Gastroesophageal sphincter (tissue), 4 donors: Measurements from ENCODE around the gene HLA-DQA1. TPM values are rescaled to one million over a fixed set of nuclear protein-coding genes. Genes with fewer than 3 reads are reported as not detected.
"Not testable (repeated sequence)": the region's sequence is repeated elsewhere in the genome, so short reads cannot be mapped to it uniquely, and the experiment has no call there.

Experiments used
- ATAC-seq: fragments of 150-250 bp; one replicate; pipeline ENCODE4 v1.9.1; 2016; ENCODE audit warnings: mild to moderate bottlenecking, moderate library complexity
- H3K27ac ChIP-seq, 4 donors: fragments of 200-600 bp; sonication (generic) in 3 of 4; 1 replicate in 3 of 4; 2 replicates in 1 of 4; pipeline ENCODE4 v1.5.1; 2016 to 2019
- H3K27me3 ChIP-seq: fragments of 200-600 bp; sonication (generic); one replicate; pipeline ENCODE4 v1.5.1; 2019
- H3K36me3 ChIP-seq, 2 donors: fragments of 200-600 bp; sonication (generic); one replicate each; pipeline ENCODE4 v1.5.1; 2019; ENCODE audit warnings: control low read depth in 1 of 2
- H3K4me1 ChIP-seq, 3 donors: fragments of 200-600 bp; sonication (generic); 1 replicate in 2 of 3; 2 replicates in 1 of 3; pipeline ENCODE4 v1.5.1; 2016 to 2019; ENCODE audit warnings: control low read depth in 2 of 3
- H3K4me3 ChIP-seq, 2 donors: fragments of 200-600 bp; sonication (generic); one replicate each; pipeline ENCODE4 v1.5.1; 2019; ENCODE audit warnings: mild to moderate bottlenecking in 1 of 2, moderate library complexity in 1 of 2
- H3K9me3 ChIP-seq, 3 donors: fragments of 200-600 bp; sonication (generic); one replicate each; pipeline ENCODE4 v1.5.1; 2017 to 2019; ENCODE audit warnings: control low read depth in 2 of 3
- EP300 ChIP-seq: sonication (generic); formaldehyde crosslinking; IDR thresholded peaks from one replicate; pipeline ENCODE4 v1.6.1; 2017; ENCODE audit warnings: antibody characterized with exemption, mild to moderate bottlenecking
- POLR2A ChIP-seq, 2 donors: fragments of 450-650 bp; IDR thresholded peaks; one replicate each; pipeline ENCODE4 v1.6.1; 2017; ENCODE audit warnings: antibody characterized with exemption in 2 of 2, mild to moderate bottlenecking in 2 of 2, moderate library complexity in 1 of 2
- POLR2AphosphoS5 ChIP-seq: sonication (generic); formaldehyde crosslinking; IDR thresholded peaks from one replicate; pipeline ENCODE4 v1.6.1; 2017; ENCODE audit warnings: antibody characterized with exemption
- WGBS, 2 donors: methylation state at CpG; one replicate each; pipeline ENCODE4 v1.1.5; 2018; ENCODE audit warnings: low coverage in 1 of 2; 5-methylcytosine and 5-hydroxymethylcytosine counted together
- total RNA-seq, 4 donors: library from RNA; depleted of rRNA; stranded (reverse); fragments of >200 nt; gene quantifications; one replicate each; pipeline ENCODE4 v1.1.0, GENCODE V29; 2016
- TF ChIP-seq, protein P1 (sequence below), 4 experiments: fragments of 200-600 bp in 2 of 4; fragments of 450-650 bp in 2 of 4; sonication (generic) in 1 of 4; IDR thresholded peaks; one replicate each; pipeline ENCODE4 v1.5.1; 2017 to 2019; ENCODE audit warnings: antibody characterized with exemption in 4 of 4, mild to moderate bottlenecking in 2 of 4, moderate library complexity in 2 of 4

HLA-DQA1 gene
- total RNA-seq, 4 donors from 2014 or later = 1.7 to 7.8 (median 4.3) TPM; not detected in 1

DNA sequence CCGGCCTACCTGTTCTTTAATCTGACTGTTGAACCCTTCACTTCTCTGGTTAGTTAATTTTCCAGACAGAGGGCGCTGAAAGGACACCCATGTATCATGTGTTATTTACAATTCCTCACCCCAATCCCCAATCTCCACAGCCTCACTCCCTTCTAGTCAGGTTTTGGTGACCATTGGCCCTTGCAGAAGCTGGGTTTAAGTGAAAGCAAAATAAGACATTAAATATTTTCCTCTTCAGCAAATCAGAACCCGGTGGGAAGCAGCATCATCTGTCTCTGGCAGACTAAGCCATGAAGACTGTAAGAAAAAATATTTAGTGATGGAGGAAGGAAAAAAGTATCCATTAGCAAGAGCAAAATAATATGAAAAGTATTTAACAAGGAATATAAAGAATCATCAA is 9.4 kb upstream of the HLA-DQA1 start:
- 43% methylated on average over 2 of the region's 3 CpGs; no CpG with 5 or more reads in 1 of the 2 donors for WGBS, 2 donors
- H3K4me3 ChIP-seq = no peak overlapping the region
- ATAC-seq = no peak
- H3K36me3 ChIP-seq = no peaks in the 10 kb centered on the region
- no peaks in the 10 kb centered on the region for H3K27me3 ChIP-seq
- TF ChIP-seq, protein P1, sequence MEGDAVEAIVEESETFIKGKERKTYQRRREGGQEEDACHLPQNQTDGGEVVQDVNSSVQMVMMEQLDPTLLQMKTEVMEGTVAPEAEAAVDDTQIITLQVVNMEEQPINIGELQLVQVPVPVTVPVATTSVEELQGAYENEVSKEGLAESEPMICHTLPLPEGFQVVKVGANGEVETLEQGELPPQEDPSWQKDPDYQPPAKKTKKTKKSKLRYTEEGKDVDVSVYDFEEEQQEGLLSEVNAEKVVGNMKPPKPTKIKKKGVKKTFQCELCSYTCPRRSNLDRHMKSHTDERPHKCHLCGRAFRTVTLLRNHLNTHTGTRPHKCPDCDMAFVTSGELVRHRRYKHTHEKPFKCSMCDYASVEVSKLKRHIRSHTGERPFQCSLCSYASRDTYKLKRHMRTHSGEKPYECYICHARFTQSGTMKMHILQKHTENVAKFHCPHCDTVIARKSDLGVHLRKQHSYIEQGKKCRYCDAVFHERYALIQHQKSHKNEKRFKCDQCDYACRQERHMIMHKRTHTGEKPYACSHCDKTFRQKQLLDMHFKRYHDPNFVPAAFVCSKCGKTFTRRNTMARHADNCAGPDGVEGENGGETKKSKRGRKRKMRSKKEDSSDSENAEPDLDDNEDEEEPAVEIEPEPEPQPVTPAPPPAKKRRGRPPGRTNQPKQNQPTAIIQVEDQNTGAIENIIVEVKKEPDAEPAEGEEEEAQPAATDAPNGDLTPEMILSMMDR (IDR thresholded peaks at IDR 0.05) = no peak
- TF ChIP-seq EP300 (no peak), POLR2A (IDR thresholded peaks at IDR 0.05) (no peak), POLR2AphosphoS5 (no peak)
- H3K27ac ChIP-seq = no peak overlapping the region
- no peaks in the 10 kb centered on the region for H3K9me3 ChIP-seq
- no peaks in the 10 kb centered on the region for H3K4me1 ChIP-seq

DNA sequence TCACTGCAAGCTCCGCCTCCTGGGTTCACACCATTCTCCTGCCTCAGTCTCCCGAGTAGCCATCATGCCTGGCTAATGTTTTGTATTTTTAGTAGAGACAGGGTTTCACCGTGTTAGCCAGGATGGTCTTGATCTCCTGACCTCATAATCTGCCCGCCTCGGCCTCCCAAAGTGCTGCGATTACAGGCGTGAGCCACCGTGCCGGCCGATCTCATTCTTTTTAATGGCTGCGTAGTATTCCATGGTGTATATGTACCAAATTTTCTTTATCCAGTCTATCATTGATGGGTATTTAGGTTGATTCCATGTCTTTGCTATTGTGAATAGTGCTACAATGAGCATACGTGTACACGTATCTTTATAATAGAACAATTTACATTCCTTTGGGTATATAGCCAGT is 7.4 kb upstream of the HLA-DQA1 start:
- H3K27ac ChIP-seq, ATAC-seq: not testable (repeated sequence)
- 74 to 100% methylated on average over 2 of the region's 13 CpGs for WGBS, 2 donors

DNA sequence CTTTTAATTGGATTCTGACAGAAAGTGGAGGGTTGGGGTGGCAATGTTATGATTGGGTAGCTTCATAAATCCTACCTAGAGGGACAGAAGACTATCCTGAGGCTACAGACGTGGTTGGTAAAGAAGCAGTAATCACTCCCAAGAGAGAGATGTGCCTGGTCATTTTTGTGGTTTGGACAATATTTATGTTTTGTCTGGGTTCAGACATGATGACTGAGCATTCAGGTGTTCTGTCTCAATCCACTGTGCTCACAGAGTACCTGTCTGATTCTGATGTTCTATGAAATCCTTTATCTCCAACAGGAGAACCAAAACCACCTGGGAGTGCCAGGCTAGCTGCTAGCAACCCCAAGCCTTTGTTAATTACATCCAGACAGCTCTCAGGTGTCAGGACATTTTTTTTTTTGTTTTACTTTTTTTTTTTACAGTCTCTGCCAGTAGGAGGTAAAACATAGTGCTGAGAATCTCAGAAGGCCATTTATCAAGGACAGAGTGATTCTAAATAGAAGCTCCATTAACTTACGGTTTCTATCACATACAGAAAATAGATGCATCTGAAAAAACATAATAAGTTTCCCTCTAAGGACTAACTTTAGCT is 1.6 kb upstream of the HLA-DQA1 start:
- no peak overlapping the region for H3K27ac ChIP-seq
- 23 to 25% methylated on average over 2 of the region's 2 CpGs for WGBS, 2 donors
- H3K4me3 ChIP-seq = no peak overlapping the region

More for the DNA sequence above, 7.4 kb upstream of the HLA-DQA1 start:
- not testable (repeated sequence) for H3K27me3 ChIP-seq, H3K4me1 ChIP-seq, H3K4me3 ChIP-seq, H3K36me3 ChIP-seq, H3K9me3 ChIP-seq

DNA sequence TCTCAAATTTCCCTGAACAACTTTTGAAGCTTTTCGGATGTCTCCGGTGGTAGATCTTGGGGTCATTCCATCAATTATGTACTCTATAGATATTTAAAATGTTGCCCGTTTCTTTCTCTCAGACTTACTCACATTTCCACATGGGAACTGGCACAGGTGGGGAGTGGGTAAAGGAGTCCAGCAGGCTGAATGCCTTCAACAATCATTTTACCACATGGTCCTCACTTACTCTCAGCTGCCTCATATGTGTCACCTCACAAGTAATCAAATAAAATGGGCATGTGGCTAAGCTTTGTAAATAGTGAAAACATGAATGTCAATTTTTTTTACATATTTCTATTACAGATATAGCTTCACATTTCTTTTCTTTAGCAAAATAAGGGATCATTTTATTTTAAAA is 677 bp downstream of the HLA-DQA1 start:
- Histone ChIP-seq H3K4me3 (no peak overlapping the region), H3K27me3 (peaks cover 16% of the 10 kb centered on the region), H3K36me3 (no peaks in the 10 kb centered on the region), H3K4me1 (no peaks in the 10 kb centered on the region), H3K9me3 (no peaks in the 10 kb centered on the region), H3K27ac (no peak overlapping the region)
- WGBS, 2 donors = 92% methylated on average over 1 of the region's 3 CpGs; no CpG with 5 or more reads in 1 of the 2 donors
- ATAC-seq = no peak
- TF ChIP-seq EP300 = no peak
- no peak for TF ChIP-seq POLR2A (IDR thresholded peaks at IDR 0.05)
- TF ChIP-seq, protein P1 (IDR thresholded peaks at IDR 0.05) = no peak
- no peak for TF ChIP-seq POLR2AphosphoS5

More for the DNA sequence above, 1.6 kb upstream of the HLA-DQA1 start:
- ATAC-seq = no peak
- Histone ChIP-seq H3K9me3 (no peaks in the 10 kb centered on the region), H3K4me1 (no peaks in the 10 kb centered on the region), H3K27me3 (peaks cover 16% of the 10 kb centered on the region), H3K36me3 (no peaks in the 10 kb centered on the region)
- TF ChIP-seq POLR2AphosphoS5 (no peak), POLR2A (IDR thresholded peaks at IDR 0.05) (no peak), EP300 (no peak)
- TF ChIP-seq, protein P1 (IDR thresholded peaks at IDR 0.05) = no peak

DNA sequence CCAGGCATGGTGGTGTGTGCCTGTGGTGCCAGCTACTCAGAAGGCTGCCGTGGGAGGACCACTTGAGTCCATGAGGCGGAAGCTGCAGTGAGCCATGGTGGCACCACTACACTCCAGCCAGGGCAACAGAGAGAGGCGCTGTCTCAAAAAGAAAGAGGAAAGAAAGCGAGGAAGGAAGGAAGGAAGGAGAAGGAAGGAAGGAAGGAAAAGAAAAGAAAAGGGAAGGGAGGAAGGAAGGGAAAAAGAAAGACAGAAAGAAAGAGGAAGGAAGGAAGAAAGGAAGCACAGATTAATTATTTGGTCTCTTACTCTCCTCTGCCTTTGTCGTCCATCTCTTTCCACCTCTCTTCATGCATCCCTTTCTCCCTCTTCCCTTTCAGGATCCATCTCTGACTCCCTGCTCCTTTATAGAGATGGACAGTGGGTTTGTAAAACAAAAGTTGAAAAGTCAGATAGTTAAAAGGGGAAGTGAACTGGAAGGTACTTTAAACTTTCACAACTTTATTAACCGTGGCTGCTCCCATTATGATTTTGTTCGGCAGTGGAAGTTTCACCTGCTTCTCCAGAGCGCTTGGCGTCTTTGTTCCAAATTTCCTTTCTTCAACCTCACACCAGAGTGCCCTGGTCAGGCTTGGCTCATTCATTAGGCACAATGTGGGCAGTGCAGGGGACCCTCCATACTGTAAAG is 1.5 kb downstream of the HLA-DQA1 start:
- ATAC-seq = no peak
- Histone ChIP-seq H3K9me3 (no peaks in the 10 kb centered on the region), H3K27me3 (peaks cover 16% of the 10 kb centered on the region), H3K27ac (no peak overlapping the region), H3K4me1 (no peaks in the 10 kb centered on the region), H3K4me3 (no peak overlapping the region), H3K36me3 (no peaks in the 10 kb centered on the region)
- TF ChIP-seq EP300 = no peak
- no peak for TF ChIP-seq POLR2A (IDR thresholded peaks at IDR 0.05)
- TF ChIP-seq POLR2AphosphoS5 = no peak
- WGBS, 2 donors = 25 to 41% methylated on average over 2 to 3 of the region's 9 CpGs
